GM21619 (cell line): ENCODE measurements around the gene ATP2B3.

Source experiments
- ATAC-seq: cut with Tn5 transposase; IDR thresholded peaks from one replicate; pipeline ENCODE4 v1.9.1; 2021; ENCODE audit not compliant: unreplicated experiment

ATP2B3 gene

GRCh38 chrX:153507484-153508178 lies 9.8 kb upstream of the ATP2B3 start:
- peak; percentile 91 for ATAC-seq

- no peak for ATAC-seq
These were observed 7.8 kb upstream of the ATP2B3 start for GRCh38 chrX:153509592-153509991.

- ATAC-seq = no peak
These were observed 7.1 kb upstream of the ATP2B3 start for GRCh38 chrX:153510383-153510782.

GRCh38 chrX:153511784-153512500 lies 5.5 kb upstream of the ATP2B3 start:
- ATAC-seq = no peak

GRCh38 chrX:153512501-153512893 lies 4.9 kb upstream of the ATP2B3 start:
- ATAC-seq = no peak

DNA sequence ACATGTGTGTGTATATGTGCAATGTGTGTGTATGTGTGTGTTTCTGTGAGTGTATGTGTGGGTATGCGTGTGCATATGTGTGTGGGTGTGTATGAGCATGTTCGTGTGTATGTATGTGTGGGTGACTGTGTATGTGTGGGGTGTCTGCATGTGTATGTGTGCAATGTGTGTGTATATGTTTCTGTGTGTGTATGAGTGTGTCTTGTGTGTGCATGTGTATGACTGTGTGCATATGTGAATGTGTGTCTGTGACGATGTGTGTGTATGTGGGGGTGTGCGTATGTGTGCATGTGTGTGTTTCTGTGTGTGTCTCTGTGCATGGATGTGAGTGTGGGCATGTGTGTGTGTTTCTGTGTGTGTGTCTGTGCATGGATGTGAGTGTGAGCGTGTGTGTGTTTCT lies 4.2 kb upstream of the ATP2B3 start:
- no peak for ATAC-seq

GRCh38 chrX:153514259-153514658 lies 3.2 kb upstream of the ATP2B3 start:
- ATAC-seq = no peak

DNA sequence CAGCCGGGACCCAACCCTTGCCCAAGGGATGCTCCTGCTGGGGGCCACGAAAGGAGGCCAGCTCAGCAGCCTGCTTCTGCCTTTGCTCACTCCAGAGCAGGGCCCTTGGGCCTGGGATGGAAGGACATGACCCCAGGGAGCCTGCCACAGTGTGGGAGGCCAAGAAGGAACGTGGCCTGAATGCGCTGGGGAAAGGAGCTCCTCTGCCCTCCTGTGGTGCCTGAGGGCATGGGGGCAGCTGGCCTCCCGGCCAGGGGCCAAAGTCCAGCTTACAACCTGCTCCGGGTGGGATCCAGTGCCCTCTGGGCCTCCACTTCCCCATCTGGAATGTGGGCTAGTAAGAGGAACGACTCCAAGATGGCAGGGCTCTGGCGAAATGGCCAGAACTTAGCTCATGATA lies 2.0 kb upstream of the ATP2B3 start:
- no peak for ATAC-seq

GRCh38 chrX:153516073-153516472 lies 1.4 kb upstream of the ATP2B3 start:
- no peak for ATAC-seq

DNA sequence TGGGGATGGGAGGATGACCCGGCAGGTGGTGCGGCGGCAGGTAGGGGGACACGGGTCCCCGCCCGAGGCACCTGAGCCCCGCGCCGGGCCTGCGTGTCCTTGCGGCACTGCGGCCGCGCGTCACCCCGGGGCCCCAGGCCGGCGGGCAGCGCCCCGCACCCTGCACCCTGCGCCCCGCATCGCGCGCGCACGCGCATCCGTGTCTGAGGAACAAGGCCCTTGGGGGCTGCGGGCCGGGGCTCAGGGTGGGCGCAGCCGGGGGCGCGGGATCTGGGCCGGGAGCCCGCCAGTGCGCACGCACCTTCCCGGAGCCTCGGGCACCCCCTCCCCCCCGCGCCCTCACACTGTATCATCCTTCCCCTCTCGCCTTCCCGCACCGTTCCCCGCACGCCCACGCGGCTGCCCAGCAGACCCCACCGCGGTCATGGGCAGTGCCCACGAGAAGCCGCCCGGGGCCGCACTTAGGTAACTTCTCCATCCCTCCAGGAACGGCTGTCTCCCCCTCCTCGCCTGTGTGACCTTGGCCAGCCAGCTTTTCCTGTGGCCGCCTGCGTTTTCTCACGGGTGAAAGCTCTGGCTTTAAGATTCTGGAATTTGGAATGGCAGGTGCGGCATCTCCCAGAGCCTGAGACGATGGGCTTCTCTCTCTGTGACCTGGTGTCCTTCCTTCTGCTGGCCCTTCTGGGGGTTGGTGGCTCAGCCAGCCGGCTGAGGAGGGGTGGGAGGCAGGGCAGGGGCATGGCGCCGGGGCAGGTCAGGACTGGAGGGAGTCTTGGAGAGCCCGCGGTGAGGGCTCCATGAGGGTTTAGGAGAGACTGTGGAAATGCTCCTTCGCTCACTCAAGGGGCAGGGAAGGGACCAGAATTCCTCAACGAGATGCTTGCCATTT lies 748 bp downstream of the ATP2B3 start:
- ATAC-seq = no peak

GRCh38 chrX:153519569-153520286 lies 2.3 kb downstream of the ATP2B3 start:
- no peak for ATAC-seq

DNA sequence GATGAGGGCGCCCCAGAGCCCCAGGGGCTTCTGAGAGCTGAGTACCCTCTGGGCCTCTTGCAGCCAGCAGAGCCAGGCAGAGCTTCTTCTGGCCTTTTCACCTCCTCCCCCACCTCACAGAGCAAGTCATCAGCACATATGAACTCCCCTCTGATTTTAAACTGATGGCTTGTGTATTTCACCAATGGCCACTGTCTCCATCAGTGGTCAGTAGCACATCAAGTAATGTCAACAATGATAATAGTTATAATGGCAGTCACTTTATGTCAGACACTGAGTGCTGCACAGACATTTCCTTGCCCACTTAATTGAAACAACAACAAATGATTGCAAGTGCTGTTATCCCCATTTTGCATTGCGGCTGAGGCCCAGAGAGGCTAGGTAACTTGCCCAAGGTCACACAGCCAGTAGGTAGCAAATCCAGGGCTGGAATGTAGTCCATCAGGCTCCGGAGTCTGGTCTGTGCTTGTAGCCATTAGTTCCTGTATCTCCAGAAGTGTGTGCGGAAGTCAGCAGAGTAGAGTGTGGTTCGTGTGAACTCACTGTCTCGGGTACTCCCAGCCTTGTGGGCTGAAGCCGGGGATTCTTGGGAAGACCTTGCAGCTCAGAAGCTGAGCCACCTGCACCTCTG lies 3.0 kb downstream of the ATP2B3 start:
- no peak for ATAC-seq

DNA sequence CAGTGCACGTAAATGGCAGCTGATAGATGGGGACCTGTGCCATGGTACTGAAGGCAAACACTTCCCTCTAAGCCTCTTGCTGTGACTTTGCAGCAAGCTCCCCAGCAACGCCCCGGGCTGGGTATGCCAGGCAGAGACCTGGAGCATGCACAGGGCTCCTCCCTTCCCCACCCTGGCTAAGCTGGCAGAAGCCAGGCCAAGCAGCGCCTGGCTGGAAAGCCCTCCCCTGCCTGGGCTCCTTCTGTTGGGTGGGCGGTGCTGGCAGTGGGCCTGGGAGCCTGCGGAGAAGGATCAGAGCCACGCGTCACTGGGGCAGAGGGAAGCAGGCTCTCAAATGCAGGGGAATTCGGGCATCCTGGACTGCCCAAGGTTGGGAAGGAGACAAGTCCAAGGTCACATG lies 3.6 kb downstream of the ATP2B3 start:
- ATAC-seq = no peak

DNA sequence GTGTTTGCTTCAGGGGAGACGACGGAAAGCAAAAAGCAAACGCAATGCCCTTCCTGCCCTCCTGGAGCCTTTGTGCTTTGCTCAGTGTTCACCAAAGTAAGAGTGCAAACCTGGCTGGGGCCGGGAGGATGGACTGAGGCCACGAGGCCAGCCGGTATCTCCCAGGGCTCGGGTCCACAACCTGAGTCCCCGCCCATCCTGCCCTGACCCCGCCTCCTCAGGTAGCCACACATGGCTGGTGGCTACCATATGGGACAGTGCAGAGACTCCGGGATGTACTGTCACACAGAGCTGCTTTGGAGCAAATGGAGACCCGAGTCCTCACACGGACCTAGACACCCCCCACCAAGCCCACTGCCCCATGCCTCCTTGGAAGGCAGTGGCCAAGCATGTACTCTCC lies 4.8 kb downstream of the ATP2B3 start:
- ATAC-seq = no peak

GRCh38 chrX:153523269-153523668 lies 5.8 kb downstream of the ATP2B3 start:
- ATAC-seq = no peak

DNA sequence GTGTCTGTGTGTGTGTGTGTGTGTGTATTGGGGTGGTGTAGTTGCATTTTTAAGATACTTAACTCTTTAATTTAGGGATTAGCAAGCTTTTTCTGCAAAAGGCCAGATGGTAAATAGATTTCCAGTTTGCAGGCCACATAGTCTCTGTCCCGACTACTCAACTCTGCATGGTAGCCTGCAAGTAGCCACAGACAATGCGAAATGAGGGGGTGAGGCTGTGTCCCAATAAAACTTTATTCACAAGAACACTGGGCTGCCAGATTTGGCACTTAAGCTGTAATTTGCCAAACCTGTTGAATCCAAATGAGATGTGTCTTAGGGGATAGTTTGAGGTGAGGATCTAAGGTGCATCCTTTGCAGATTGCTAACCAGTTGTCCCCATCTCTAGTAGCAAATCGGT lies 6.8 kb downstream of the ATP2B3 start:
- ATAC-seq = no peak

- ATAC-seq = no peak
These were observed 8.0 kb downstream of the ATP2B3 start for GRCh38 chrX:153525451-153525850.

- no peak for ATAC-seq
These were observed 8.6 kb downstream of the ATP2B3 start for GRCh38 chrX:153526042-153526441.

GRCh38 chrX:153526801-153527200 lies 9.4 kb downstream of the ATP2B3 start:
- ATAC-seq = no peak

GRCh38 chrX:153527208-153527607 lies 9.8 kb downstream of the ATP2B3 start:
- no peak for ATAC-seq
